ENCODE results near the gene AHCTF1. TPM values are rescaled to one million over a fixed set of nuclear protein-coding genes. Genes with fewer than 3 reads are reported as not detected.

The AHCTF1 gene
- total and polyA plus RNA-seq, 9 of the 15 experiments (the other 6 are each of a cell fraction or from before 2014, with no cell fraction given) = 9.4 to 102 (median 47.6) TPM

DNA sequence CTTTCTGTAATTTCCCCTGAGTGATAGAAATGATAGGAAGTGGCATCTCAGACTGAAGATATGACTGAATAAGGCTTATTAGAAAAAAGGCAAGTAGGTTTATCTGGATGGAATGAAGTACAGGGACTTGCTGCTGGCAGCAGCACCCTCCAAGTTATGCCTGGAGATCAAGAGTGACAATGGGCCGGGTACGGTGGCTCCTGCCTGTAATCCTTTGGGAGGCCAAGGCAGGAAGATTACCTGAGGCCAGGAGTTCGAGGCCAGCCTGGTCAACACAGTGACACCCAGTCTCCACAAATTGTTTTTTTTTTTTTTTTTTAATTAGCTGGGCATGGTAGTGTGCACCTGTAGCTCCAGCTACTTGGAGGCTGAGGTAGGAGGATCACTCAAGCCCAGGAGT is 119.8 kb downstream of the AHCTF1 start:
- H3K27ac ChIP-seq (ENCODE audit: extremely low read depth, low read depth, low read length) = no peak overlapping the region
- no peaks in the 10 kb centered on the region for H3K36me3 ChIP-seq (ENCODE audit: control insufficient read depth, insufficient read depth, low read length)
- ATAC-seq (no peak), DNase-seq (ENCODE audit: extremely low read depth in 1 of 4, low spot score in 3 of 4) (no peak), FAIRE-seq (no peak)
- no peaks in the 10 kb centered on the region for H3K9me1 ChIP-seq (ENCODE audit: control insufficient read depth, insufficient read depth, low read length)
- no peak overlapping the region for H3K9ac ChIP-seq (ENCODE audit: insufficient read depth in 1 of 2, low read depth in 2 of 2, low read length in 2 of 2)
- TF ChIP-seq, protein P1, sequence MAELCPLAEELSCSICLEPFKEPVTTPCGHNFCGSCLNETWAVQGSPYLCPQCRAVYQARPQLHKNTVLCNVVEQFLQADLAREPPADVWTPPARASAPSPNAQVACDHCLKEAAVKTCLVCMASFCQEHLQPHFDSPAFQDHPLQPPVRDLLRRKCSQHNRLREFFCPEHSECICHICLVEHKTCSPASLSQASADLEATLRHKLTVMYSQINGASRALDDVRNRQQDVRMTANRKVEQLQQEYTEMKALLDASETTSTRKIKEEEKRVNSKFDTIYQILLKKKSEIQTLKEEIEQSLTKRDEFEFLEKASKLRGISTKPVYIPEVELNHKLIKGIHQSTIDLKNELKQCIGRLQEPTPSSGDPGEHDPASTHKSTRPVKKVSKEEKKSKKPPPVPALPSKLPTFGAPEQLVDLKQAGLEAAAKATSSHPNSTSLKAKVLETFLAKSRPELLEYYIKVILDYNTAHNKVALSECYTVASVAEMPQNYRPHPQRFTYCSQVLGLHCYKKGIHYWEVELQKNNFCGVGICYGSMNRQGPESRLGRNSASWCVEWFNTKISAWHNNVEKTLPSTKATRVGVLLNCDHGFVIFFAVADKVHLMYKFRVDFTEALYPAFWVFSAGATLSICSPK (IDR thresholded peaks at IDR 0.05; ENCODE audit: borderline replicate concordance) = no peak
- TF ChIP-seq ZNF124 (CRISPR knock-in tag; IDR thresholded peaks at IDR 0.05) = no peak
- TF ChIP-seq ZBED1 (IDR thresholded peaks at IDR 0.05) = no peak
- TF ChIP-seq ZNF695 (CRISPR knock-in tag; IDR thresholded peaks at IDR 0.05) = no peak
- no peak for TF ChIP-seq GATA2 (CRISPR knock-in tag; IDR thresholded peaks at IDR 0.05)
- no peak for TF ChIP-seq CEBPB (tag; IDR thresholded peaks at IDR 0.05)
- TF ChIP-seq, protein P2, sequence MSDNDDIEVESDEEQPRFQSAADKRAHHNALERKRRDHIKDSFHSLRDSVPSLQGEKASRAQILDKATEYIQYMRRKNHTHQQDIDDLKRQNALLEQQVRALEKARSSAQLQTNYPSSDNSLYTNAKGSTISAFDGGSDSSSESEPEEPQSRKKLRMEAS (CRISPR knock-in tag; IDR thresholded peaks at IDR 0.05) = no peak
- TF ChIP-seq SETDB1 (IDR thresholded peaks at IDR 0.05; ENCODE audit: low read length) = no peak
- TF ChIP-seq MTF1 (CRISPR knock-in tag; IDR thresholded peaks at IDR 0.05; ENCODE audit: borderline replicate concordance) = no peak
- no peak for TF ChIP-seq CHD4 (IDR thresholded peaks at IDR 0.05; ENCODE audit: insufficient read depth, insufficient replicate concordance, low read depth, low read length, poor library complexity, severe bottlenecking)
- no peak for TF ChIP-seq NONO (IDR thresholded peaks at IDR 0.05; ENCODE audit: low read depth in 2 of 2, low read length in 1 of 2)
- no peak for TF ChIP-seq GTF2E2 (tag; IDR thresholded peaks at IDR 0.05)
- no peak overlapping the region for H3K4me3 ChIP-seq
- ChIA-PET CTCF (ENCODE audit: low intra/inter-chr PET ratio) (no interaction called here), POLR2A (interaction anchor here (0.6 kb wide), 1 partner anchor 590 kb away, joined by 3 read pairs; no protein-coding TSS in a partner anchor)
- no peaks in the 10 kb centered on the region for H4K20me1 ChIP-seq (replicated peaks; ENCODE audit: control insufficient read depth, insufficient read depth, low read length)
- peaks cover 61 to 68% of the 10 kb centered on the region in 2 experiments for H3K27me3 ChIP-seq (ENCODE audit: control insufficient read depth in 2 of 2, insufficient read depth in 2 of 2, low read length in 2 of 2)
- in situ Hi-C loops (cut with MboI) (no loop called here), intact Hi-C loops (cut with micrococcal nuclease) (no loop called here)
- H3K79me2 ChIP-seq (ENCODE audit: control insufficient read depth, insufficient read depth, low read length) = no peaks in the 10 kb centered on the region
- no peak overlapping the region for H2AFZ ChIP-seq (ENCODE audit: low read depth, low read length)
- 0 out of 2 replicates have a peak, but pooled peaks cover 1% of the 10 kb centered on the region for H3K9me3 ChIP-seq (replicated peaks; ENCODE audit: control insufficient read depth, insufficient read depth, low read depth, low read length)
- WGBS (ENCODE audit: insufficient coverage, low coverage, missing lambda C conversion rate) = 0% methylated on average over 3 of the region's 3 CpGs
- BruUV-seq (replicated peaks) = no TSS peak
- H3K4me1 ChIP-seq (replicated peaks in 1 of 2; ENCODE audit: control insufficient read depth in 2 of 2, insufficient read depth in 2 of 2, low read length in 2 of 2) = no peaks in the 10 kb centered on the region
- H3K4me2 ChIP-seq (ENCODE audit: insufficient read depth, low read length) = no peak overlapping the region

Measured in K562 (cell line).